Measurements from ENCODE around the gene SDHA.
"Not testable (repeated sequence)": the region's sequence is repeated elsewhere in the genome, so short reads cannot be mapped to it uniquely, and the experiment has no call there.

Gene SDHA

GRCh38 chr5:222951-223715 lies 5.0 kb downstream of the SDHA start:
- DNase-seq: not testable (repeated sequence)

GRCh38 chr5:223791-224190 lies 5.7 kb downstream of the SDHA start:
- DNase-seq: no peak

DNA sequence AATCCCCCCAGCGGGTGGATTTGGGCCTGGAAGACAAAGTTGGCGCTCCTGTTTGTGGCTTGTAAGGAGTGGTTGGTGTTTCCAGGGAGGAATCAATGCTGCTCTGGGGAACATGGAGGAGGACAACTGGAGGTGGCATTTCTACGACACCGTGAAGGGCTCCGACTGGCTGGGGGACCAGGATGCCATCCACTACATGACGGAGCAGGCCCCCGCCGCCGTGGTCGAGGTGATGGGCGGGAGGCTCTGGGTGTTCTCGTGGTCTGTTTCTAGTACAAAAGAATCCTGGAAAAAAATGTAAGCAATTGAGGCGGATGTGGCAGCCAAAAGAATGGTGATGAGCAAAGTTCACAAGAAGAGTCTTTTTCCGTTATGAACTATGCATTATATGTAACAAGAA lies 7.2 kb downstream of the SDHA start:
- DNase-seq: no peak

DNA sequence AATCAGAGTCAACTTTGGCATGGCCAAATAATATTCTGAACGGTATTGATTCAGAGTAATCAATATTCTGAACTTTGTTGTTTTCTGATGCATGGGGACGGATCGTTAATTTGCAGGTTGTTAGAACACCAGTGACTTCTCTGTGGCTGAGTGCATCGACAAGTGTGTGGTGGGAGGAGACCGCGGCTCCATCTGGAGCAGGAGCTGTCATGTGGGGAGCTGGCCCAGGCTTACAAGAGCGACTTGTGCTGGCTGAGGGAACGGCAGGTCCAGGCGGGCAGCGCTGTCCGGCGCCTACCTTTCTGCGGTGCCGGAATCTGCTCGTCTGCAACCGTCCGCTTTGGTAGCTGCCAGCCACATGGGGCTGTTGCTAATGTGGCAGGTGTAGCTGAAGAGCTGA lies 9.3 kb downstream of the SDHA start:
- DNase-seq: not testable (repeated sequence)

GRCh38 chr5:228886-229285 lies 10.8 kb downstream of the SDHA start:
- no peak for DNase-seq

GRCh38 chr5:230711-231110 lies 12.6 kb downstream of the SDHA start:
- no peak for DNase-seq

- DNase-seq: no peak
Observed at GRCh38 chr5:231661-232060, 13.5 kb downstream of the SDHA start.

GRCh38 chr5:233426-233825 lies 15.3 kb downstream of the SDHA start:
- not testable (repeated sequence) for DNase-seq

DNA sequence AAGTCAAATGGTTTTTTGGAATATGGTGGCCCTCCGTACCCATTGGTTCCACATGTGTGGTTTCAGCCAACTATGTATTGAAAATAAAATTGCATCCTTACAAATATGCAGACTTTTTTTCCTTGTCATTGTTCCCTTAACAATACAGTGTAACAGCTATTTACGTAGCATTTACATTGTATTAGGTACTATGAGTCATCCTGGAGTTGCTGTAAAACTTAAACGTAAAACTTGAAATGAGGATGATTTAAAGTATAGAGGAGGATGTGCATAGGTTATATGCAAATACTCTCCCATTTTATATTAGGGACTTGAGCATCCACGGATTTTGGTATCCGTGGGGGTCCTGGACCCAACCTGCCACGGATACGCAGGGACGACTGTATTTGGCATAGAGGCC lies 16.3 kb downstream of the SDHA start:
- no peak for DNase-seq

GRCh38 chr5:235527-235926 lies 17.4 kb downstream of the SDHA start:
- DNase-seq: not testable (repeated sequence)

DNA sequence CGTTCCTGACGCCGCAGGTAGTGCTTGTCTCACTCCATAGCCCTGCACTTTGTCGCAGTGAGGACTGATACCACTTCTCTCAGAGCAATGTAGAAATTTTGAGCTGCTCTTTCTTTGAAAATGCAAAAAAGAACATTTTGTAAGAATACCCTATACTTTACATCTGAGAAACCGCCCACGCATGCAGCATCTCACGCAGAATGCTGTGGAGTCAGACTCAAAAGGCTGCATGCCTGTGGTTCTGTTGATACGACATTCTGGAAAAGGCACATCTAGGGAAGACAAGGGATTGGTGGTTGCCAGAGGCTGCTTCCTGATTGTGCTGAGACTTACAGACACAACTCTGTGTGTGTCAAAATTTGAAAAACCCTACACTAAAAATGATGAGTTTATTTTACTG lies 19.8 kb downstream of the SDHA start:
- not testable (repeated sequence) for DNase-seq

DNA sequence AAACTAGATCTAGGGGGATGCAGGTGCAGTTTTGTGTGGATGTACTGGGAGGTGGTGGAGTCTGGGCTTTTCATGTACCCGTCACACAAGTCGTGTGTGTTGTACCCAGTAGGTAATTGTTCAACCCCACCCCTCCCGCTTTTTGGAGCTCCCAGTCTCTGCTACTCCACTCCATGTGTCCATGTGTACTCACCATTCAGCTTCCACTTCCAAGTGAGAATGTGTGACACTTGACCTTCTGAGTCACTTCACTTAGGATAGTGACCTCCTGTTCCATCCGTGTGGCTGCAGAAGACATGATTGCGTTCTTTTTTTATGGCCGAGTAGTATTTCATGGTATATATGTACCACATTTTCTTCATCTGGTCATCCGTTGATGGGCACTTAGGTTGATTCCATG lies 22.4 kb downstream of the SDHA start:
- DNase-seq: not testable (repeated sequence)

GRCh38 chr5:241045-241669 lies 23.0 kb downstream of the SDHA start:
- not testable (repeated sequence) for DNase-seq

DNA sequence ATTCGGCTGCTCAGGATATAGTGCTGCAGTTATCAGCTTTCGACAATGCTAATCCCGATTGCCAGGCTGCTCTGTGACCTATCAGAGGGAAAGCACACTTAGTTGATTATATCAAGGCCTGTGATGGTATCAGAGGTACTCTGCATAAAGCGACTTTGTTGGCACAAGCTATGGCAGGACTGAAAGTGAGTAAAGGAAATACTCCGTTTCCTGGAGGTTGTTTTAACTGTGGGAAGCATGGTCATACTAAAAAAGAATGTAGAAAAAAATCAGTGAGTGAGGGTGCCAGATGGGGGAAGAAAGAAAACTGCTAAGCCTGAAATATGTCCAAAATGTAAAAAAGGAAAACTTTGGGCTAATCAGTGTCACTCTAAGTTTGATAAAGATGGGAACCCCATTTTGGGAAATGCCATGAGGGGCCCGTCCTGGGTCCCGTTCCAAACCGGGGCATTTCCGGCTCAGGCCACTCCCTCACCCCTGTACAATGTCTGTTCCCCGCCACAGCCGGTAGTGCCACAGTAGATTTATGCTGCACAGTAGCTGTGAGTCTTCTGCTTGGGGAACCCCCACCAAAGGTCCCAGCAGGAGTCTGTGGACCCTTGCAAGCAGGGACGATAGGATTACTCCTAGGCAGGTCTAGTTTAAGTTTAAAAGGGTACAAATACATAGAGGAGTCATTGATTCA lies 25.7 kb downstream of the SDHA start:
- DNase-seq: not testable (repeated sequence)

- not testable (repeated sequence) for DNase-seq
Observed at GRCh38 chr5:245717-246116, 27.6 kb downstream of the SDHA start.

DNA sequence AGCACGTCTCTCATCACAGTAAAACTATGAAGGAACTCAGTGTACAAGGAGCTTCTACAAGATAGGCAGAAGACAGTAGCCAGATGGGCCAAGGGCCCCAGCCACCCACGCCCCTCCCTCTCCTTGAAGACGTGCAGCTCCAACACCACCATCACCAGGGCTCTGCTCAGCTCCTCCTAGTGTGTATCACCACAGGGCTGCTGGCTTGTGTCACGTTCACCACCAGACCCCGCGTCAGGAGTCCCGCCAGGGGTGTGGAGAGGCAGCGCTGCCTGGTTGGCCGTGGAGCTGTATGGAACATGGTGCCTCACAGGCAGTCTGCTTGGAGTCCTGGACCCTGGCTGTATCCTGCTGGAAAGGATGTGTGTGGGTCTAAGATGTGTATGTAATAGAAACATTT lies 32.3 kb downstream of the SDHA start:
- not testable (repeated sequence) for DNase-seq

DNA sequence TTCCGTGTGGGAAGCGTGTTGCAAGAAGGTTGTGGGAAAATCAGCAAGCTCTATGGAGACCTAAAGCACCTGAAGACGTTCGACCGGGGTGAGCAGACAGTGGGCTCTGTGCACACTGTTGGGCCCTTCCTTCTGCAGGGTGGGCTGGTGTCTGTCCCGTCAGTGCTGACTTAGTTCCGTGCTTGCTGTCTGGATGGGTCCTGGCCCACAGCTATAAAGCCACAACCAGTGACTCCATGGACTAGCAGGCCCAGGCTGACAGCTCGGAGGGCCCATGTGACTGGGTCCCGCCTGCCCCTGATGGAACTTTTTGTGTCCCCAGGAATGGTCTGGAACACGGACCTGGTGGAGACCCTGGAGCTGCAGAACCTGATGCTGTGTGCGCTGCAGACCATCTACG lies 32.9 kb downstream of the SDHA start:
- not testable (repeated sequence) for DNase-seq

DNA sequence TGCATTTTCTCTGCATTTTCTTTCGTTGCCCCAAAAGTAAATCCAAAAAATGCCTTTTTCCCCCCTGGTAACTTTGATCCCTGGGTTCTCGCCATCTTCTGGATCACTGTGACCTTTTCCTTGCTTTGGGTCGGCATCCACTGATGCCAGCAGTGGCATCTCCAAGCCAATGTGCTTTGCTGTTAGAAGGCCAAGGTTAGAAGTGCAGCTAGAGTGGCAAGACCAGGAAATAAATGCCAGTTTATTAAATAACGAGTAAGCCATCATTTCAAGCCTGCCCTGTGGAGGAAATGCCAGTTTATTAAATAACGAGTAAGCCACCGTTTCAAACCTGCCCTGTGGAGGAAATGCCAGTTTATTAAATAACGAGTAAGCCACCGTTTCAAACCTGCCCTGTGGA lies 33.4 kb downstream of the SDHA start:
- DNase-seq: not testable (repeated sequence)

GRCh38 chr5:251975-252374 lies 33.9 kb downstream of the SDHA start:
- DNase-seq: not testable (repeated sequence)

GRCh38 chr5:252546-252945 lies 34.4 kb downstream of the SDHA start:
- no peak for DNase-seq

- not testable (repeated sequence) for DNase-seq
Observed at GRCh38 chr5:254322-254721, 36.2 kb downstream of the SDHA start.

DNA sequence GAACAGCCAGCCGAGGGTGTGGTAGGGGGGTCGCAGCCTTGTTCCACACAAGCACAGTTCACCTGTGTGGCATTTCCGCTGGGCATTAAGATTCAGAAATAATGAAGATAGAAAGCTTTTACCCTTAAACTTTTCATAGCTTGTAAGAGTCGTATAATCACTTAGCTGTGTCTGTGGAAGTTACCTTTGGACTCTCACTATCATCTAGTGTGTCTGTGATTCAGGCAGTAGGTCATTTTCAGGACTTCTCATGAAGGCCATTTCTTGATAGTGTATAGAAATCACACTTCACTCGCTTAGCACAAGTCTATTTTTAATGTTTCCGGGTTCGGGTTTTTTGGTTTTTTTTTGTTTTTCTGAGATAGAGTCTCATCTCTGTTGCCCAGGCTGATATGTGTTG lies 37.0 kb downstream of the SDHA start:
- DNase-seq: not testable (repeated sequence)

DNA sequence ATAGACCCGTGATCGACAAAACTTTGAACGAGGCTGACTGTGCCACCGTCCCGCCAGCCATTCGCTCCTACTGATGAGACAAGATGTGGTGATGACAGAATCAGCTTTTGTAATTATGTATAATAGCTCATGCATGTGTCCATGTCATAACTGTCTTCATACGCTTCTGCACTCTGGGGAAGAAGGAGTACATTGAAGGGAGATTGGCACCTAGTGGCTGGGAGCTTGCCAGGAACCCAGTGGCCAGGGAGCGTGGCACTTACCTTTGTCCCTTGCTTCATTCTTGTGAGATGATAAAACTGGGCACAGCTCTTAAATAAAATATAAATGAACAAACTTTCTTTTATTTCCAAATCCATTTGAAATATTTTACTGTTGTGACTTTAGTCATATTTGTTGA lies 38.2 kb downstream of the SDHA start:
- DNase-seq: not testable (repeated sequence)

DNA sequence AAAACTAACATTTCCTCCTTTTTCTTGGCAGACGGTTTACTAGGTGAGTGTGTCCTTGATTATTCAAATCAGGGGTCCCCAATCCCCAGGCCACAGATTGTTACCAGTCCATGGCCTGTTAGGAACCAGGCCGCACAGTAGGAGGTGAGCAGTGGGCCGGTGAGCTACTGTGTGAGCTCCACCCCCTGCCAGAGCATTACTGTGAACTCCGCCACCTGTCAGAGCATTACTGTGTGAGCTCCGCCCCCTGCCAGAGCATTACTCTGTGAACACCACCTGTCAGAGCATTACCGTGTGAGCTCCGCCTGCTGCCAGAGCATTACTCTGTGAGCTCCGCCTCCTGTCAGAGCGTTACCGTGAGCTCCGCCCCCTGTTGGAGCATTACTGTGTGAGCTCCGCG lies 39.0 kb downstream of the SDHA start:
- DNase-seq: no peak

All from activated naive CD4-positive, alpha-beta T cell treated with anti-CD3 and anti-CD28 coated beads, Interleukin-2, amount 50 U/mL, for 16 hours (primary cell).